Suprapubic skin (tissue), 4 donors: Measurements from ENCODE around the gene SFTPD. TPM values are rescaled to one million over a fixed set of nuclear protein-coding genes. Genes with fewer than 3 reads are reported as not detected.

Source experiments
- DNase-seq, 2 donors: peaks; one replicate each; pipeline ENCODE4 v3.0.0-alpha.2; 2019; ENCODE audit warnings: low spot score in 2 of 2
- H3K27ac ChIP-seq: fragments of 200-600 bp; sonication (generic); one replicate; pipeline ENCODE4 v1.5.1; 2019
- H3K27me3 ChIP-seq: fragments of 200-600 bp; sonication (generic); one replicate; pipeline ENCODE4 v1.5.1; 2019
- H3K36me3 ChIP-seq: fragments of 200-600 bp; sonication (generic); one replicate; pipeline ENCODE4 v1.5.1; 2019
- H3K4me1 ChIP-seq: fragments of 200-600 bp; sonication (generic); one replicate; pipeline ENCODE4 v1.5.1; 2019
- H3K4me3 ChIP-seq: fragments of 200-600 bp; sonication (generic); one replicate; pipeline ENCODE4 v1.5.1; 2019; ENCODE audit warnings: mild to moderate bottlenecking
- H3K9me3 ChIP-seq: fragments of 200-600 bp; sonication (generic); one replicate; pipeline ENCODE4 v1.5.1; 2019
- CTCF ChIP-seq, 2 donors: fragments of 200-600 bp in 1 of 2; fragments of 450-650 bp in 1 of 2; sonication (generic) in 1 of 2; IDR thresholded peaks; one replicate each; pipeline ENCODE4 v1.5.1; 2016 to 2019; ENCODE audit warnings: antibody characterized with exemption in 2 of 2, mild to moderate bottlenecking in 1 of 2, moderate library complexity in 1 of 2
- EP300 ChIP-seq: sonication (generic); formaldehyde crosslinking; IDR thresholded peaks from one replicate; pipeline ENCODE4 v1.6.1; 2017; ENCODE audit warnings: antibody characterized with exemption
- POLR2A ChIP-seq, 2 donors: fragments of 450-650 bp; IDR thresholded peaks; one replicate each; pipeline ENCODE4 v1.6.1; 2017; ENCODE audit warnings: antibody characterized with exemption in 2 of 2, mild to moderate bottlenecking in 2 of 2, moderate library complexity in 2 of 2
- POLR2AphosphoS5 ChIP-seq, 3 donors: sonication (generic); formaldehyde crosslinking; IDR thresholded peaks; one replicate each; pipeline ENCODE4 v1.6.1; 2017; ENCODE audit warnings: antibody characterized with exemption in 3 of 3
- WGBS: methylation state at CpG from one replicate; pipeline ENCODE4 v1.1.5; 2018; 5-methylcytosine and 5-hydroxymethylcytosine counted together
- total RNA-seq, 4 donors: library from RNA; depleted of rRNA; stranded (reverse); fragments of >200 nt; gene quantifications; one replicate each; pipeline ENCODE4 v1.1.0, GENCODE V29; 2016

Gene SFTPD
- total RNA-seq, 4 donors from 2014 or later, result 2.7 to 4.7 (median 3.0) TPM; not detected in 1

GRCh38 chr10:79947787-79948424 is 999 bp downstream of the SFTPD start:
- H3K9me3 ChIP-seq, result peaks cover 7% of the 10 kb centered on the region
- WGBS, result 89% methylated on average over 5 of the region's 5 CpGs
- peak in 1 of 2 donors; percentile 69 for DNase-seq
- no peak overlapping the region for H3K4me3 ChIP-seq
- no peaks in the 10 kb centered on the region for H3K27me3 ChIP-seq
- no peaks in the 10 kb centered on the region for H3K36me3 ChIP-seq
- H3K27ac ChIP-seq, result no peak overlapping the region
- no peak for TF ChIP-seq EP300
- TF ChIP-seq CTCF (IDR thresholded peaks at IDR 0.05), result no peak
- TF ChIP-seq POLR2A (IDR thresholded peaks at IDR 0.05), result no peak
- no peak for TF ChIP-seq POLR2AphosphoS5 (IDR thresholded peaks at IDR 0.05)
- no peaks in the 10 kb centered on the region for H3K4me1 ChIP-seq

GRCh38 chr10:79947083-79947415 is 1.9 kb downstream of the SFTPD start:
- no peak overlapping the region for H3K27ac ChIP-seq
- TF ChIP-seq CTCF (IDR thresholded peaks at IDR 0.05) (no peak), EP300 (no peak), POLR2A (IDR thresholded peaks at IDR 0.05) (no peak), POLR2AphosphoS5 (IDR thresholded peaks at IDR 0.05) (no peak)
- WGBS, result 45% methylated on average over 2 of the region's 2 CpGs

GRCh38 chr10:79946271-79947082 is 2.4 kb downstream of the SFTPD start:
- H3K27ac ChIP-seq, result no peak overlapping the region
- TF ChIP-seq POLR2AphosphoS5 (IDR thresholded peaks at IDR 0.05), result no peak
- no peak for TF ChIP-seq EP300
- no peak for TF ChIP-seq POLR2A (IDR thresholded peaks at IDR 0.05)
- no peak for TF ChIP-seq CTCF (IDR thresholded peaks at IDR 0.05)
- H3K27me3 ChIP-seq, result no peaks in the 10 kb centered on the region
- DNase-seq, result peak in 1 of 2 donors; percentile 41
- no peaks in the 10 kb centered on the region for H3K9me3 ChIP-seq
- no peaks in the 10 kb centered on the region for H3K4me1 ChIP-seq
- H3K36me3 ChIP-seq, result no peaks in the 10 kb centered on the region
- no peak overlapping the region for H3K4me3 ChIP-seq
- 80% methylated on average over 5 of the region's 8 CpGs for WGBS

More at GRCh38 chr10:79947083-79947415, 1.9 kb downstream of the SFTPD start:
- no peaks in the 10 kb centered on the region for H3K27me3 ChIP-seq
- H3K36me3 ChIP-seq, result no peaks in the 10 kb centered on the region
- H3K9me3 ChIP-seq, result no peaks in the 10 kb centered on the region
- DNase-seq, result peak in 1 of 2 donors; percentile 41
- H3K4me3 ChIP-seq, result no peak overlapping the region
- no peaks in the 10 kb centered on the region for H3K4me1 ChIP-seq

GRCh38 chr10:79944428-79945395 is 4.2 kb downstream of the SFTPD start:
- Histone ChIP-seq H3K9me3 (no peaks in the 10 kb centered on the region), H3K4me3 (no peak overlapping the region), H3K27me3 (no peaks in the 10 kb centered on the region), H3K27ac (no peak overlapping the region), H3K36me3 (no peaks in the 10 kb centered on the region), H3K4me1 (no peaks in the 10 kb centered on the region)
- 80% methylated on average over 13 of the region's 13 CpGs for WGBS
- TF ChIP-seq CTCF (IDR thresholded peaks at IDR 0.05) (no peak), POLR2AphosphoS5 (IDR thresholded peaks at IDR 0.05) (no peak), POLR2A (IDR thresholded peaks at IDR 0.05) (no peak), EP300 (no peak)
- peak in 1 of 2 donors; percentile 53 for DNase-seq
